SKM-1 treated with dmso at 0.1 percent for 144 hours (cell line): ENCODE measurements around the gene GZMB.
A peak's percentile ranks its signal among the peaks of the same experiment; 100 is the strongest.
"Not testable (repeated sequence)": the region's sequence is repeated elsewhere in the genome, so short reads cannot be mapped to it uniquely, and the experiment has no call there.

Experiments
- DNase-seq: peaks from one replicate; lab custom pipeline; 2025; ENCODE audit not compliant: unreplicated experiment; lab: John Stamatoyannopoulos, UW

GZMB gene

GRCh38 chr14:24634158-24634557 lies at the start of gene GZMB:
Gene GZMB (minus strand): TSS chr14:24634190. CDS start chr14:24634160, 30 bp downstream.
- no peak for DNase-seq

GRCh38 chr14:24681056-24681455 lies 47.1 kb upstream of the GZMB start:
- DNase-seq, result no peak

- DNase-seq, result no peak
Observed at GRCh38 chr14:24680516-24680915, 46.5 kb upstream of the GZMB start.

GRCh38 chr14:24679248-24679961 lies 45.4 kb upstream of the GZMB start:
- no peak for DNase-seq

GRCh38 chr14:24678801-24679247 lies 44.8 kb upstream of the GZMB start:
- DNase-seq, result peak; percentile 68

GRCh38 chr14:24677956-24678355 lies 44.0 kb upstream of the GZMB start:
- no peak for DNase-seq

GRCh38 chr14:24674204-24674970 lies 40.4 kb upstream of the GZMB start:
- no peak for DNase-seq

- DNase-seq, result no peak
Observed at GRCh38 chr14:24673534-24674203, 39.7 kb upstream of the GZMB start.

GRCh38 chr14:24673059-24673458 lies 39.1 kb upstream of the GZMB start:
- DNase-seq, result peak; percentile 4

GRCh38 chr14:24670594-24670993 lies 36.6 kb upstream of the GZMB start:
- no peak for DNase-seq

- DNase-seq, result no peak
Observed at GRCh38 chr14:24669651-24670050, 35.7 kb upstream of the GZMB start.

- no peak for DNase-seq
Observed at GRCh38 chr14:24665440-24665991, 31.5 kb upstream of the GZMB start.

- DNase-seq, result no peak
Observed at GRCh38 chr14:24664366-24664765, 30.4 kb upstream of the GZMB start.

- DNase-seq, result no peak
Observed at GRCh38 chr14:24662753-24663152, 28.8 kb upstream of the GZMB start.

GRCh38 chr14:24659916-24660570 lies 26.1 kb upstream of the GZMB start:
- DNase-seq, result peak; percentile 4

GRCh38 chr14:24648361-24648760 lies 14.4 kb upstream of the GZMB start:
- not testable (repeated sequence) for DNase-seq

- DNase-seq, result no peak
Observed at GRCh38 chr14:24639905-24640304, 5.9 kb upstream of the GZMB start.

- no peak for DNase-seq
Observed at GRCh38 chr14:24639270-24639669, 5.3 kb upstream of the GZMB start.

GRCh38 chr14:24633353-24633752 lies 637 bp downstream of the GZMB start:
- no peak for DNase-seq

GRCh38 chr14:24632761-24633160 lies 1.2 kb downstream of the GZMB start:
- DNase-seq, result no peak

GRCh38 chr14:24632336-24632735 lies 1.7 kb downstream of the GZMB start:
- DNase-seq, result no peak
